K562 (cell line): ENCODE results near the gene ZNF652. TPM values are rescaled to one million over a fixed set of nuclear protein-coding genes. Genes with fewer than 3 reads are reported as not detected.
A peak's percentile ranks its signal among the peaks of the same experiment; 100 is the strongest.

Experiments
- ATAC-seq: fragments of 200-7000 bp; cut with Tn5 transposase; 3 replicates; pipeline ENCODE4 v1.9.1; 2020; ENCODE audit warnings: moderate library complexity
- BruUV-seq: library from RNA; stranded (reverse); fragments of 400-500 nt; replicated peaks from 2 replicates; lab custom pipeline; 2021; lab: Mats Ljungman, UMichigan
- CTCF ChIA-PET: fragments of 300-600 bp; formaldehyde crosslinking; extraction: SDS; loops from one replicate; lab custom pipeline; 2021; ENCODE audit warnings: low intra/inter-chr PET ratio; lab: Yijun Ruan, JAX
- POLR2A ChIA-PET: fragments of 300-600, 350-650 bp; sonication (Branson Sonifier 250); formaldehyde crosslinking; extraction: SDS; loops from one replicate; lab custom pipeline; 2021; ENCODE audit warnings: antibody characterized with exemption, inconsistent platforms; lab: Yijun Ruan, JAX
- DNase-seq, 4 experiments: peaks; one replicate each; pipeline versions ENCODE4 v3.0.0 to v3.0.0-alpha.2; 2011 to 2018; ENCODE audit warnings: low spot score in 3 of 4, mixed read lengths in 3 of 4; ENCODE audit errors: extremely low read depth in 1 of 4
- FAIRE-seq: peaks from 2 replicates; lab custom pipeline; 2011; peaks lifted over from hg19 to GRCh38; lab: Jason Lieb, UNC
- H2AFZ ChIP-seq: 2 replicates; pipeline ENCODE4 v1.6.0; 2011; ENCODE audit warnings: low read depth, low read length, control low read depth, inconsistent platforms
- H3K27ac ChIP-seq: fragments of 200-600 bp; 3 replicates; pipeline ENCODE4 v1.8.0; 2011; ENCODE audit warnings: low read depth, mild to moderate bottlenecking, control low read depth, inconsistent platforms, low read length, moderate library complexity, mixed read lengths; ENCODE audit errors: extremely low read depth
- H3K27me3 ChIP-seq, 2 experiments: fragments of 300-600 bp in 1 of 2; 2 replicates in 1 of 2; 3 replicates in 1 of 2; pipeline versions ENCODE4 v1.6.0 to v1.8.0; 2011; ENCODE audit warnings: inconsistent platforms in 2 of 2, low read length in 2 of 2, mild to moderate bottlenecking in 1 of 2, mixed read lengths in 1 of 2, moderate library complexity in 1 of 2; ENCODE audit not compliant: control insufficient read depth in 2 of 2, insufficient read depth in 2 of 2
- H3K36me3 ChIP-seq: fragments of 300-600 bp; 3 replicates; pipeline ENCODE4 v1.8.0; 2011; ENCODE audit warnings: mild to moderate bottlenecking, low read length, inconsistent platforms; ENCODE audit not compliant: control insufficient read depth, insufficient read depth
- H3K4me1 ChIP-seq, 2 experiments: fragments of 200-600 bp in 1 of 2; replicated peaks in 1 of 2; 2 replicates in 1 of 2; 3 replicates in 1 of 2; pipeline versions ENCODE4 v1.5.1 to v1.8.0; 2011; ENCODE audit warnings: inconsistent platforms in 2 of 2, low read length in 2 of 2, mild to moderate bottlenecking in 1 of 2, mixed read lengths in 1 of 2, moderate library complexity in 1 of 2; ENCODE audit not compliant: control insufficient read depth in 2 of 2, insufficient read depth in 2 of 2
- H3K4me2 ChIP-seq: 2 replicates; pipeline ENCODE4 v1.6.1; 2011; ENCODE audit warnings: low read length, control low read depth, inconsistent platforms, mixed read lengths; ENCODE audit not compliant: insufficient read depth
- H3K4me3 ChIP-seq: fragments of 200-600 bp; sonication (generic), shearing (Covaris generic); 2 replicates; pipeline ENCODE4 v1.5.1; 2016; ENCODE audit warnings: control low read depth, inconsistent platforms
- H3K79me2 ChIP-seq: fragments of 200-600 bp; 3 replicates; pipeline ENCODE4 v1.8.0; 2011; ENCODE audit warnings: low read length, inconsistent platforms; ENCODE audit not compliant: control insufficient read depth, insufficient read depth
- H3K9ac ChIP-seq, 2 experiments: 2 replicates each; pipeline versions ENCODE4 v1.6.0 to v1.6.1; 2011; ENCODE audit warnings: low read depth in 2 of 2, low read length in 2 of 2, control low read depth in 1 of 2, inconsistent platforms in 1 of 2, mild to moderate bottlenecking in 1 of 2, mixed read lengths in 1 of 2; ENCODE audit not compliant: insufficient read depth in 1 of 2
- H3K9me1 ChIP-seq: one replicate; pipeline ENCODE4 v1.6.0; 2011; ENCODE audit warnings: inconsistent platforms, mild to moderate bottlenecking, low read length, moderate library complexity; ENCODE audit not compliant: control insufficient read depth, insufficient read depth
- H3K9me3 ChIP-seq: replicated peaks from 2 replicates; pipeline ENCODE4 v1.5.1; 2011; ENCODE audit warnings: low read depth, low read length, inconsistent platforms; ENCODE audit not compliant: control insufficient read depth, insufficient read depth
- H4K20me1 ChIP-seq: replicated peaks from 2 replicates; pipeline ENCODE4 v1.6.1; 2011; ENCODE audit warnings: low read length, inconsistent platforms, mixed read lengths; ENCODE audit not compliant: control insufficient read depth, insufficient read depth
- ZNF121 ChIP-seq: sonication (generic); formaldehyde crosslinking; conservative IDR thresholded peaks from 2 replicates; pipeline ENCODE4 v1.8.0; 2022; ENCODE audit warnings: missing genetic modification reagents
- WGBS: fragments of 100-300 bp; shearing (Covaris generic); methylation state at CpG from one replicate; pipeline ENCODE4 v1.1.6; 2016; ENCODE audit warnings: low coverage, mixed read lengths; ENCODE audit not compliant: insufficient coverage; ENCODE audit errors: missing lambda C conversion rate; 5-methylcytosine and 5-hydroxymethylcytosine counted together
- in situ Hi-C: fragments of 300-500 bp; cut with MboI; formaldehyde crosslinking; loops from 4 replicates; pipeline ENCODE4 v1.15.0; 2018; ENCODE audit warnings: inconsistent platforms, mixed read lengths
- intact Hi-C: fragments of 100-400 bp; cut with micrococcal nuclease; formaldehyde crosslinking; loops from 2 replicates; pipeline ENCODE4 v1.14.2; 2022
- polyA plus RNA-seq, 8 experiments: library from polyadenylated mRNA; depleted of rRNA in 4 of 8; stranded (reverse) in 5 of 8; unstranded in 3 of 8; fragments of >200 nt; fragmentation: Nextera tagmentation in 2 of 8; fragmentation: Illumina TruSeq in 1 of 8; extraction: Ambion mirVana in 2 of 8; extraction: Trizol in 1 of 8; gene quantifications; 2 replicates each; pipeline versions ENCODE4 v1.2.1 to v1.2.3, GENCODE V29; 2011 to 2014; ENCODE audit warnings: inconsistent platforms in 1 of 8, missing spikeins in 1 of 8
- total RNA-seq, 7 experiments: library from RNA; depleted of rRNA in 6 of 7; stranded (reverse); fragments of >200 nt in 6 of 7; fragmentation: Illumina TruSeq in 2 of 7; extraction: Trizol in 2 of 7; gene quantifications; 2 replicates each; pipeline versions ENCODE4 v1.2.1 to v1.2.3, GENCODE V29; 2011 to 2021; ENCODE audit warnings: low replicate concordance in 1 of 7
- TF ChIP-seq, protein P1 (sequence below): sonication (generic); formaldehyde crosslinking; IDR thresholded peaks from 2 replicates; pipeline ENCODE4 v1.8.0; 2022; ENCODE audit warnings: missing genetic modification reagents, mild to moderate bottlenecking, borderline replicate concordance

Gene ZNF652
- total and polyA plus RNA-seq, 9 of the 15 experiments (the other 6 are each of a cell fraction or from before 2014, with no cell fraction given) = 5.1 to 15.5 (median 7.8) TPM

GRCh38 chr17:49325980-49326379 is 36.1 kb downstream of the ZNF652 start:
- no peak for FAIRE-seq
- Histone ChIP-seq H3K4me3 (no peak overlapping the region), H3K36me3 (no peaks in the 10 kb centered on the region), H3K27me3 (no peaks in the 10 kb centered on the region), H2AFZ (no peak overlapping the region), H3K4me2 (no peak overlapping the region), H3K9me3 (no peaks in the 10 kb centered on the region), H4K20me1 (no peaks in the 10 kb centered on the region; the same call in 1 of the 2 replicates), H3K79me2 (peaks cover 5% of the 10 kb centered on the region; the same call in 2 of the 3 replicates), H3K27ac (no peak overlapping the region), H3K4me1 (peaks cover 0 to 13% of the 10 kb centered on the region in 2 experiments; a peak in 4 of 5 replicates), H3K9ac (no peak overlapping the region), H3K9me1 (no peaks in the 10 kb centered on the region)
- intact Hi-C loops = no loop called here
- BruUV-seq = no TSS peak
- CTCF ChIA-PET = no interaction called here
- POLR2A ChIA-PET = interaction anchor here (0.6 to 0.8 kb wide), 2 partner anchors 10 to 89 kb away, joined by 3 to 4 read pairs; partner anchors contain the start of gene PHB1
- peak; percentile 82 for TF ChIP-seq ZNF121 (CRISPR knock-in tag)
- TF ChIP-seq, protein P1, sequence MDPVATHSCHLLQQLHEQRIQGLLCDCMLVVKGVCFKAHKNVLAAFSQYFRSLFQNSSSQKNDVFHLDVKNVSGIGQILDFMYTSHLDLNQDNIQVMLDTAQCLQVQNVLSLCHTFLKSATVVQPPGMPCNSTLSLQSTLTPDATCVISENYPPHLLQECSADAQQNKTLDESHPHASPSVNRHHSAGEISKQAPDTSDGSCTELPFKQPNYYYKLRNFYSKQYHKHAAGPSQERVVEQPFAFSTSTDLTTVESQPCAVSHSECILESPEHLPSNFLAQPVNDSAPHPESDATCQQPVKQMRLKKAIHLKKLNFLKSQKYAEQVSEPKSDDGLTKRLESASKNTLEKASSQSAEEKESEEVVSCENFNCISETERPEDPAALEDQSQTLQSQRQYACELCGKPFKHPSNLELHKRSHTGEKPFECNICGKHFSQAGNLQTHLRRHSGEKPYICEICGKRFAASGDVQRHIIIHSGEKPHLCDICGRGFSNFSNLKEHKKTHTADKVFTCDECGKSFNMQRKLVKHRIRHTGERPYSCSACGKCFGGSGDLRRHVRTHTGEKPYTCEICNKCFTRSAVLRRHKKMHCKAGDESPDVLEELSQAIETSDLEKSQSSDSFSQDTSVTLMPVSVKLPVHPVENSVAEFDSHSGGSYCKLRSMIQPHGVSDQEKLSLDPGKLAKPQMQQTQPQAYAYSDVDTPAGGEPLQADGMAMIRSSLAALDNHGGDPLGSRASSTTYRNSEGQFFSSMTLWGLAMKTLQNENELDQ (CRISPR knock-in tag) = no peak
- in situ Hi-C loops = no loop called here
- no peak for DNase-seq
- no peak for ATAC-seq
- 66% methylated on average over 2 of the region's 2 CpGs for WGBS
